ENCODE measurements around the gene NPEPL1. TPM values are rescaled to one million over a fixed set of nuclear protein-coding genes. Genes with fewer than 3 reads are reported as not detected.

NPEPL1 gene
- total and polyA plus RNA-seq, 2 of the 8 experiments (the other 6 are each of a cell fraction or from before 2014, with no cell fraction given): 12.4 to 26.8 TPM

DNA sequence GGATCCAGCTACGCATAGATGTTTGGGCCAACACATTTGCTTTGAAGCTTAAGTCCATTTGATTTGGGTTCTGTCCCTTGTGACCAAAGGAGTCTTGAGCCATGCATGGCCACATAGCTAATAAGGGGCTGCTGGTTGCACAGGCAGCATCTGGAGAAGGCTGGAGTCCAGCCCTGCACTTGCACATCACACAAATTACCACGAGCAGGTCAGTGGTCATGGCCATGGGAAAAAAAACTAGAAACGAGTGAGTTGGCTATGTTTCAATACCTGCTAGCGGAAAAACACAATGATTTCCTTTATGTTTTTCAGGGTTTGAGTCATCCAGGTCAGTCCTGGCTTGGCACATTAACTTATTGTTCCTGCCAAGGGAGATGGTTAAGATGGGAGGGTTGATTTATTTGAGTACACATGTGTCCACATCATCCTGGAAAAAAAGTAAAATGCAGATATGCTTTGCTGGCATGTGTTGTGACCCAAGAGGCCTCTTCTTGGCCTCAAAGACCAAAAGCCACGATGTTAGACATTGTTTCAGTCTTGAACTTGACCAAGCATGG is 47.1 kb upstream of the NPEPL1 start:
- 88% methylated on average over 5 of the region's 5 CpGs; no CpG with 5 or more reads in 1 of the 2 experiments for WGBS, 2 experiments (ENCODE audit: extremely low coverage in 1 of 2, insufficient coverage in 1 of 2, insufficient read length in 1 of 2, insufficient replicate concordance in 2 of 2, low coverage in 1 of 2, low lambda C conversion rate in 2 of 2, missing lambda C conversion rate in 1 of 2)
- Histone ChIP-seq H2BK12ac (ENCODE audit: low read depth, low read length) (no peak overlapping the region), H3K27ac (ENCODE audit: low read depth, low read length) (no peak overlapping the region), H3K14ac (ENCODE audit: insufficient read length) (no peak overlapping the region), H3K4me1 (replicated peaks in 1 of 4; ENCODE audit: control insufficient read depth in 3 of 4, insufficient read depth in 4 of 4, low read length in 3 of 4) (no peaks in the 10 kb centered on the region; a peak in 2 of 7 replicates), H2AK5ac (ENCODE audit: low read depth, low read length) (no peak overlapping the region), H3K27me3 (replicated peaks in 1 of 4; ENCODE audit: control insufficient read depth in 3 of 4, extremely low read depth in 1 of 4, insufficient read depth in 3 of 4, low read length in 3 of 4) (peaks cover 0 to 3% (median 0%) of the 10 kb centered on the region in 4 experiments; a peak in 2 of 7 replicates), H2BK15ac (ENCODE audit: low read length) (no peak overlapping the region; the same call in 1 of the 2 replicates), H3K9me3 (ENCODE audit: insufficient read depth in 2 of 2, low read depth in 1 of 2, low read length in 1 of 2) (no peaks in the 10 kb centered on the region), H3K4me3 (ENCODE audit: extremely low read depth in 1 of 4, insufficient read depth in 2 of 4, low read depth in 3 of 4, low read length in 4 of 4) (no peak overlapping the region), H3K4me2 (ENCODE audit: insufficient read depth in 1 of 2, low read depth in 2 of 2, low read length in 2 of 2) (no peak overlapping the region), H3K23ac (ENCODE audit: insufficient read length) (no peak overlapping the region), H2AFZ (ENCODE audit: low read length) (no peak overlapping the region), H3K23me2 (ENCODE audit: low read depth, low read length) (peaks cover 8% of the 10 kb centered on the region; the same call in 1 of the 2 replicates), H2BK5ac (ENCODE audit: low read depth, low read length) (no peak overlapping the region), H3K18ac (ENCODE audit: extremely low read depth, low read length) (no peak overlapping the region), H3K79me1 (ENCODE audit: low read depth, low read length) (no peaks in the 10 kb centered on the region), H3K36me3 (ENCODE audit: control insufficient read depth in 2 of 4, insufficient read depth in 4 of 4, low read length in 3 of 4) (no peaks in the 10 kb centered on the region), H4K20me1 (replicated peaks in 1 of 2; ENCODE audit: control insufficient read depth in 1 of 2, insufficient read depth in 2 of 2, low read length in 2 of 2) (no peaks in the 10 kb centered on the region), H2BK20ac (ENCODE audit: low read length) (no peak overlapping the region), H2BK120ac (replicated peaks; ENCODE audit: low read depth, low read length) (no peak overlapping the region), H3K4ac (replicated peaks; ENCODE audit: insufficient read length, low read depth, low read length) (no peak overlapping the region), H4K5ac (ENCODE audit: insufficient read length, low read depth, low read length) (no peak overlapping the region), H3K9ac (replicated peaks in 1 of 4; ENCODE audit: extremely low read depth in 1 of 4, low read depth in 3 of 4, low read length in 3 of 4) (no peak overlapping the region; a peak in 1 of 7 replicates), H3K79me2 (ENCODE audit: control insufficient read depth in 1 of 2, insufficient read depth in 2 of 2, low read length in 2 of 2) (no peaks in the 10 kb centered on the region), H3K56ac (replicated peaks; ENCODE audit: insufficient read length, low read depth, low read length) (no peak overlapping the region), H4K8ac (ENCODE audit: extremely low read depth, insufficient read depth, low read length) (no peak overlapping the region), H4K91ac (replicated peaks; ENCODE audit: insufficient read length, low read length) (no peak overlapping the region)
- POLR2A ChIA-PET (ENCODE audit: partially characterized antibody): no interaction called here
- DNase-seq (ENCODE audit: low read depth in 1 of 2, low spot score in 2 of 2) (peak in 1 of 2 experiments; percentile 27), FAIRE-seq (no peak)
- CTCF ChIA-PET (ENCODE audit: partially characterized antibody): interaction anchor here (0.6 to 7.7 kb wide), 6 partner anchors 13 to 193 kb away, joined by 3 to 57 read pairs (median 3); no protein-coding TSS in a partner anchor
- TF ChIP-seq TCF12 (IDR thresholded peaks at IDR 0.05; ENCODE audit: low read depth, low read length) (no peak), SP2 (IDR thresholded peaks at IDR 0.05; ENCODE audit: low read length) (no peak), KDM4A (IDR thresholded peaks at IDR 0.05; ENCODE audit: low read depth, low read length, severe bottlenecking) (no peak), PHF8 (conservative IDR thresholded peaks at IDR 0.05; ENCODE audit: low read depth, low read length) (no peak), RBBP5 (IDR thresholded peaks at IDR 0.05; ENCODE audit: borderline replicate concordance, low read depth, low read length) (no peak), BRCA1 (IDR thresholded peaks at IDR 0.05; ENCODE audit: low read depth, low read length) (no peak), RXRA (IDR thresholded peaks at IDR 0.05; ENCODE audit: insufficient read depth, low read depth, low read length) (no peak), CHD1 (IDR thresholded peaks at IDR 0.05; ENCODE audit: low read depth, low read length) (no peak), SIX5 (IDR thresholded peaks at IDR 0.05; ENCODE audit: low read depth, low read length) (no peak)
- TF ChIP-seq, protein P1, sequence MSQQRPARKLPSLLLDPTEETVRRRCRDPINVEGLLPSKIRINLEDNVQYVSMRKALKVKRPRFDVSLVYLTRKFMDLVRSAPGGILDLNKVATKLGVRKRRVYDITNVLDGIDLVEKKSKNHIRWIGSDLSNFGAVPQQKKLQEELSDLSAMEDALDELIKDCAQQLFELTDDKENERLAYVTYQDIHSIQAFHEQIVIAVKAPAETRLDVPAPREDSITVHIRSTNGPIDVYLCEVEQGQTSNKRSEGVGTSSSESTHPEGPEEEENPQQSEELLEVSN (IDR thresholded peaks at IDR 0.05): no peak

Measured in H1 (cell line).